Testis (tissue), 2 donors: ENCODE data around the gene PPFIBP2.

ENCODE experiments used
- CTCF ChIP-seq, 3 experiments: fragments of 450-650 bp in 2 of 3; fragments of 200-600 bp in 1 of 3; sonication (generic) in 1 of 3; IDR thresholded peaks; one replicate each; pipeline ENCODE4 v1.5.1; 2016 to 2019; ENCODE audit warnings: antibody characterized with exemption in 3 of 3, mild to moderate bottlenecking in 2 of 3, moderate library complexity in 1 of 3
- POLR2A ChIP-seq: fragments of 450-650 bp; IDR thresholded peaks from one replicate; pipeline ENCODE4 v1.6.1; 2017; ENCODE audit warnings: antibody characterized with exemption, mild to moderate bottlenecking, moderate library complexity

GRCh38 chr11:7591987-7592386 is 78.2 kb downstream of the PPFIBP2 start:
- no peak for TF ChIP-seq CTCF (IDR thresholded peaks at IDR 0.05)
- TF ChIP-seq POLR2A = no peak
